HTR-8/SVneo (cell line): ENCODE data around the gene SMIM13.

ENCODE experiments used
- DNase-seq: peaks from one replicate; pipeline ENCODE4 v3.0.0; 2011; ENCODE audit warnings: low spot score, mixed read lengths; ENCODE audit not compliant: insufficient read length
- FAIRE-seq: peaks from 2 replicates; lab custom pipeline; 2011; peaks lifted over from hg19 to GRCh38; lab: Jason Lieb, UNC

Gene SMIM13

DNA sequence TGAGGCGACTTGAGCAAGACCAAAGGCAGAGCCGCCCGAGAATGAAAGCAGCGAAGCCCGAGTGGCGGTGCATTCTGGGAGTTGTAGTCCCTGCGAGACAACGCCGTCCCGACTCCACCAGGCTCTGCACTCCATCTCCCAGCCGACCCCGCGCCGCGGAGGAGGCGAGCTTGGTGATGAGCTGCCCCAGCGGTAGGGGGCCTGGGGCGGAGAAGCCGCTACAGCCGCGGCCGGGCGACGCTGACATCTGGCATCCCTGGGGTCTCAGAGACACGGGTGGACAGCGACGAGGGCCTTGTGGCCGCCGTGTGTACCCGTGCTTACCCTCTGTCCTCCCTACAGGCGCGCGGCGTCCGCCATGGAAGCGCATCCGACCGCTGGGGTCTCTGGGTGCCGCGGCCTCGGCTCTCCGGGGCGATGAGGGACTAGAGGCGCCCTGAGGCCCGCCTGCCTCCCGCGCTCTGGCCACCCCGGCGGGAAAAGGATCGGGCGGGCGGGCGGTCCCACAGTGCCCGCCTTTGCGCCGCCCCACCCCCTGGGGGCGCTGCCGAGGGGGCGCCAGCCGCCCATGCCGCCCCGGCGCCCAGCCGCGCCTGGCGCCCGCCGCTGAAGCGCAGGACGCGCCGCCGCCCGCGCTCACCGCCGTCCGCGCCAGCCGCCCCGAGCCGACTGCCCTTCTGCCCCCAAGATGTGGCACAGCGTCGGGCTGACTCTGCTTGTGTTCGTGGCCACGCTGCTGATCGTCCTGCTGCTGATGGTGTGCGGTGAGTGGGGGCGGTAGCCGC, at the start of gene SMIM13:
Gene SMIM13 (plus strand): TSS at position 209 of the 785 bp plus-strand sequence. CDS start 480 bp downstream, at position 689.
- DNase-seq (peak; percentile 96), FAIRE-seq (peak; percentile 83)

DNA sequence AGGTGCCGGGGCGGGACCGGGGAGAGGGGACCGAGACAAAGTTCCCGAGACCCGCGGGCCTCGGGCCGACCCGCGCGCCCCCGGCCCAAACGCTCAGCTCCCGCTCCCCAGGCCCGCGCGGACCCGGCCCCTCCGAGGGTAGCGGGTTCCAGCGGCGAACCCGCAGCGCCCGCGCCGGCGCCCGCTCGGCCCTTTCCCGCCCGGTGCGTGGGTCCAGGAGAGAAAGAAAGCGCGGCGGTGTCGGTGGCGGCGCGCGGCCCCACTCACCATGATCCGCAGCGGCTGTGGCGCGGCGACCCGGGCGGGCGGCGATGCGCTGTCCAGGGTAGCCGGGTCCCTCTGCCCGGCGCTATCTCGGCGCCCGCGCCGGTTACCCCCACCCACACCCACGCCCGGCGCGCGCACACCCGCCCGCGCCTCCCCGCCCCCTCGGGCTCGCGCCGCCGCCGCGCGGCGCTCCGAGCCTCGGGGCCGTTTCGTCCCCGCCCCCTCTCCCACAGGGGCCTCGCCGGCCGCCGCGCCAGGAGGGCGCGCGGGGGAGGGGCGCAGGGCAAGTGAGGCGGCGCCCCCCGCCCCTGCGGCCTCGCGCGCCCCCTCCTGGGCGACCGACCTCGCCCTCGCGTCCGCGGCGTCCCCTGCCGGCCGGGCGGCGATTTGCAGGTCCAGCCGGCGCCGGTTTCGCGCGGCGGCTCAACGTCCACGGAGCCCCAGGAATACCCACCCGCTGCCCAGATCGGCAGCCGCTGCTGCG, 49.5 kb upstream of the SMIM13 start, which contains the start of gene ELOVL2:
Gene ELOVL2 (minus strand): TSS at position 345 of the 751 bp plus-strand sequence. CDS start 75 bp downstream, at position 270.
- DNase-seq, result peak; percentile 70
- FAIRE-seq, result peak; percentile 97

DNA sequence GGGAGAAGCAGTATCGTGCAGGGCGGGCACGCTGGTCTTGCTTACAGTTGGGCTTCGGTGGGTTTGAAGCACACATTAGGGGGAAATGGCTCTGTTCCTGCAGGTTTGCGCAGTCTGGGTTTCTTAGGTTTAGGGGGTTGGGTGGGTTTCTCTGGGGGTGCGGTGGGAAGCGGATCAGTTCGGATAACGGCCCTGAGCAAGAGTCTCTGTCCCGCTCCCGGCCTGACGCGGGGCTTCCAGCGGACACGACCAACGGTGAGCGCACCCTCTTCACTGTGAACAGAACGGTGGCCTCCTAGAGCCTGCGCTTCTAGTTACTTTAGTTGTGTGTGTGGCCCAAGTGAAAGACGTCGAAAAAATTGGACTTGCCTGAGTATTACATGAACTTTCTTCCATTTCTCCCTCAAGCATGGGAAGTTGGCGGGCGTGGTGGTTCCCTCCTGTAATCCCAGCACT, 48.9 kb upstream of the SMIM13 start:
- DNase-seq (no peak), FAIRE-seq (no peak)

DNA sequence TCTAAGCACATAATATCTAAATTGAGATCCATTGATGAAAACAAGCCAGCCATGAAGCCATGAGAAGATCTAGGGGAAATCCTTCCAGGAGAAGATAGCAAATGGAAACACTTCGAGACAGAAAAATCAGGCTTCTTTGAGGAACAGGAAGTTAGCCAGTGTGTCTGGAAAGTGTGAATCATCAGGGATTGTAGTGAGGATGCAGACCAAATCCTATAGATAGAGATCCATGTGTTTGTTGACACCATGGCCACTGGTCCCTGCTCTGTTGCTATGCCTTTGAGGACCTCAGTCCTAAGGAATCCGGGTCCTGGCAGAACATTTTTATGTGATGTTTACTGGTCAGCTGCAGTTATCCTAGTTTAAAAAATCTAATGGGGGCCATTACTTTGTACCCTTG, 42.9 kb upstream of the SMIM13 start:
- DNase-seq, result no peak

DNA sequence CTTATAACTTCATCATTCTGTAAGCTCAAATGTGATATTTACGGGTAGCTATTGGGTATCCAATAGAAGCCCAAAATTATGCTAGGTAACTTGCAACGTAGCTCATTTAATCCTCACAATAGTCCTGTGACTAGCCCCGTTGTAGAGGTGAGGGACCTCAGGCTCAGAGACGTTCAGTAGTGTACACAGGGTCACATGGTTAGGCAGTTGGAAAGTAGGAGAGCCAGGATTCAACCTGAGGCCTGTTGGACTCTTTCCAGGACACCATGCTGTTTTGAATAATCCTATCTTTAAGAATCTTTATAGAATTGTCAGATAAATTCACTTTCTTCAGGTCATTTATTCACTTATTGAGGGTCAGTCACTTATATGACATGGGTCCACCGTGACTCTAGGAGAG, 40.3 kb upstream of the SMIM13 start:
- FAIRE-seq, result no peak
- no peak for DNase-seq

More for the DNA sequence above, 42.9 kb upstream of the SMIM13 start:
- FAIRE-seq, result peak; percentile 58

DNA sequence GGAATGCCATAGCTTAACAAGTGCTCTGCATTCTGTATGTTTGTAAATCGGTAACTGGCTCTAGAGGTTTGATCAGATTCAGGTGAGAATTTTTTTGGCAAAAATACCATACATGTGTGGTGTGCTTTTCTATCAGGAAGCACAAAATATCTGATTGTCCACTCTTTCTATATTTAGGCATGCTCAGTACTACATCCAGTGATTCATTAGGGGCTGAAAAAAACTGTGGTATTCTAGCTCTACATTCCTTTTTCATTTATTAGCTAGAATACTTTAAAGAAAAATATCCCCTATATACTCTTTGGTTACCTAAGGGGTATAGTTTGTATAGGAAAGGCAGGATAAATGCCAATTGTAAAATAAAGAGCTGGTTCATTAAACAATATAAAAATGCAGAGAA, 38.9 kb upstream of the SMIM13 start:
- FAIRE-seq (no peak), DNase-seq (no peak)

DNA sequence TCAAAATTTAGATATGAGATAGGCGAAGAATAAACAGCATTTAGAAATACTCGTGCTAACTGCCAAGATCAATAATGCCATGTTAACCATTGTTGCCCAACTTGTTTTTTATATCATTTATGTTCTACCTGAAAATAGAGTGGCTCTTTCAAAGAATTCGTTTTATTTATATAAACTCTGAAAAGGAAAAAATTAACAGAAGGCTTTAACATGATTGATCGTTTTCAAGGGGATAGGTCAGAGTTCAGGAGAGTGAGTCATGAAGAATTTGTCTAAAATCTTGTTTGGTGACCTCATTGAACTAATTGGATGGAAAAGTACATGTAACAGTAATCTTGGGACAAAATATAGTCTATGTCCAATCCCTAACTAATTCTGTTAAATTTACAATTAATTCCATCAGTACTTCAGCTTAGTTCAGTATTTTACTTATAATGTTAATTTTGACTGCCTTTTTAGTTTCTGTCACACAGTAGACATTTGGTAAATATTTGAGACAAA, 38.5 kb upstream of the SMIM13 start:
- DNase-seq (no peak), FAIRE-seq (no peak)

DNA sequence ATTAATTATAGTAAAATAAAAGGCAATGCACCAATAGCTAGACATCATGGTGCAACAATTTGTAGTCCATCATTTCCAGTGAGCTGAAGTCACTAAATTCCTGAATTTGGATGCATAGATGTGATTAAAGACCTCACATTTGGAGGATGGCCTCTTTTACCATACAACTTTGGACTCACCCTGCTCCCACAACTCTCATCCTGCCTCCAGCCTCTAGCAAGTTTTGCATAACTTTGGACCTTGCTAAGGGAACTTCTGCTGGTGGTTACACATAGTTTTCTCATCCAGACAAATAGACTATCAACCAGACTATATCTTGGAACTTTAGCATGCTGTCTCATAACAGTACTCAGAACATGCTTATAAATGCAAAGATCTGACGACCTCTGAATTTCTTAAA, 36.8 kb upstream of the SMIM13 start:
- DNase-seq (no peak), FAIRE-seq (no peak)

DNA sequence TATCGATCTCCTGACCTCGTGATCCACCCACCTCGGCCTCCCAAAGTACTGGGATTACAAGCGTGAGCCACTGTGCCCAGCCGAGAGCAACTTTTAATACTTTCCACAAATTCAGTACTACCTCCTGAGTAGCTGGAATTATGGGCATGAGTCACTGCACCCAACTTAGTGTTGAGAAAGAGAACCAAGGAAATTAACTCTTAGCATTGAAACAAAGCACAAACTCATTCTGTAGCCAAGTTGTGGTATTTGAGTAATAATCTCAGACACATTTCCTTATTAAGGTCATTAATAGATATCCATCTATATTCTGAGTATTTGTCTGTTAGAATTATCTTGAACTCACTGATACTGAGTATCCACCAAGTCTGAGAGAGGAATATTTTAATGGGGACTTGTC, 35.2 kb upstream of the SMIM13 start:
- DNase-seq (no peak), FAIRE-seq (no peak)

DNA sequence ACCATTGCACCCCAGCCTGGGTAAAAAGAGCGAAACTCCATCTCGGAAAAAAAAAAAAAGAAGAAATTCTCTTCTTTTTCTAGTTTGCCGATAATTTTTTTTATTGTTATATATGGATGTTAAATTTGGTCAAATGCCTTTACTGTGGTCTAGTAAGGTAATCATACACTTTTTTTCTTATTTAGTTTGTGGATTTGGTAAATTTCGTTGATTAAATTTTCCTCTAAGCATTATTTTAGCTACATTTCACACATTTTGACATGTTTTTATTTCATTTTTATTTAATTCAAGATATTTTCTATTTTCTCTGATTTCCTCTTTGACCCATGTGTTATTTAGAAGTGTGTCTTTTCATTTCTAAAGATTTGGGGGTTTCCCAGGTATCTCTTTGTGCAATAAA, 31.6 kb upstream of the SMIM13 start:
- FAIRE-seq (no peak), DNase-seq (no peak)

DNA sequence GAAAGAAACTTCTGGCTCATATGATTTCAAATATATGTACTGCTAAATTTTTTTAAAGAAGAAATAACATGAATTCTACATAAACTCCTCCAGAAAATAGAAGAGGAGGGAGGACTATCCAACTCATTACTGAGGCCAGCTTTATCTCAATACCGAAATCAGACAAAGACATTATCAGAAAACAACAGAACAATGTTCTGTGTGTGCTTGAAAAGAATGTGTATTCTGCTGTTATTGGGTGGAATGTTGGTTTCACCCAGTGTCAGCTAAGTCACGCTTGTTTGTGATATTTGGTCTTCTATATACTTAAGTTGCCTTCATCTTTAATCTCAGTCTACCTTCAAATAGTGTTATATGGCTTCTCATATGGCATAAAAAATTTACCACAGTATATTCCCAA, 30.9 kb upstream of the SMIM13 start:
- FAIRE-seq, result peak; percentile 57
- DNase-seq, result no peak

DNA sequence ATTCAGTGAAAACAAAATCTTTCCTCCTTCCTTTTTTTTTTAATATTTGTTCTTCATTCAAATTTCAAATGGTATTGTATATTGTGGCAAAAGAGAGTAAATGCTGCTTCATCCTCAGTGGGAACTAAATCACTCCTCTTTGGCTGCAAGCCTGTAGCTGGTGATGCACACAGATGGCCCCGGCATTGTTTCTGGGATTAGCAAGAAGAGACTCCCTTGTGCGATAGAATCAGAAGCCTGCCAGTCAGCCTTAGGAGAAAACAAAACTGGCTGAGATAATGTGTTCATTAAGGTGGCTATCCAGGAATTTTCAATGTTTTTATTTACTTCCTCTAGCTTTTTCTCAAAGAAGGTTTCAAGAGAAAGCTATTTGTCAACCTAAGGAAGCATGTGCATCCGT, 28.8 kb upstream of the SMIM13 start:
- no peak for FAIRE-seq
- DNase-seq, result no peak

DNA sequence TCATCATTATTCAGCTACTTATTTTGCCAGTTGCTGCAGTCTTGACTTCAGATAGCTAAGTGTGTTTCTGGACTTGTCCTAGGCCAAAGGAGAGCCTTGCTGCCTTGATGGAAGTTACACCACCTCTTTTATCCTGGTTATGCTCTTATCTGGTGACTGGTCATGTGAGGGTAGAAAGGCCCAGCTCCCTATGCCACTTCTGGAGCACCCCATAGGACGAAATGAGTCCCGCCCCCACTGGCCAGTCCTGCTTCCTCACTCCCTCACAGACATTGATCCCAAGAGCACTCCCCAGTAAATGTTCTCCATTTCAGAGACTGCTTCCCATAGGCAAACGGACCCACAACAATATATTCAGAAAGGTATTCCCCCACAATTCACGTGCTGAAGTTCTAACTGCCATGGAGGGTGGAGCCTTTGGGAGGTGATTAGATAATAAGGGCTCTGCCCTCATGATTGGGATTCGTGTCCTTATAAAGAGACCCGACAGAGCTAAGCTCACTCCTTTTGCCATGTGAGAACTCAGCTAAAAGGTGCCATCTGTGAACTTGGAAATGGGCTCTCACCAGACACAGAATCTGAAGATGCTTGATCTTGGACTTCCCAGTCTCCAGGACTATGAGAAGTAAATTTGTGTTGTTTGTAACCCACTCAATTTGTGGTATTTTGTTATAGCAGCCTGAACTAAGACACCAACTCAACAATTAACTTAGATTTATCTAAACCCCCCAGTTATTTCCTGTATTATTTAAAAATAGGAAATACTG, 28.0 kb upstream of the SMIM13 start:
- DNase-seq (no peak), FAIRE-seq (no peak)

DNA sequence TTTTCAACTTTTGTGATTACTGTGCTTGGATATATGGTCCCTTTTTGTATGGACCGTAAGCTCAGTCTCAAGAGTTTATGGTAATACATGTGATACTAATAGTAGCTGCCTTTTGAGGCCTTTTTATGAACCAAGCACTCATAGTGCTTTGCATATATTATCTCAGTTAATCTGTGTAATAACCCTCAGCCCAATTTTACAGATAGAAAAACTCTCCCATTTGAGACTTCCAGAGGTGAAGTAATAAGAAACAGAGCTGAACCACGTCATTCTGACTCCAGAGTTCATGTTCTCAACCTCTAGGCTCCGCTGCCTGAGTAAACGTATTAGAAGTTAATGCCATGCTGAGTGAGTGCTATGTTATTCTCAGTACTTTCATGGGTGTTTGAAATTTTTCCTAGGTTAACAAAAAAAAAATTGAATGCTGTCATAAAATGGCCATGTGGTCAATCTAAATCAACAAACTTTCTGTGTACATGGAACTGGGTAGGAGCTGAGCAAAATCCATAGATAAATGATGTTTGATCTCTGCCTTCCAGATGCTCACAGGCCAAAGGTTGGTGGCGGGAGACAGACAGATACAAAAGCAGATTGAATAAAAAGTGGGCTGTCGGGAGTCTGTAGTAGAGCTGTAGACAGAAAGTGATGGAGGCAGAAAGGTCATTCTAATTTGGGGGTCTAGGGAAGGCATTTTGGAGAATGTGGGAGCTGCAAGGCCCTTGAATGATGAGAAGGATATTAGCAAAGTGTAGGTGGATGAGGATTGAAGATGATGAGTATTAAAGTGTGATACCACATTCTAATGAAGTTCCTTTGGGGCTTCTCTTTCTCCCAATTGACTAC, 26.9 kb upstream of the SMIM13 start:
- FAIRE-seq, result peak; percentile 13

DNA sequence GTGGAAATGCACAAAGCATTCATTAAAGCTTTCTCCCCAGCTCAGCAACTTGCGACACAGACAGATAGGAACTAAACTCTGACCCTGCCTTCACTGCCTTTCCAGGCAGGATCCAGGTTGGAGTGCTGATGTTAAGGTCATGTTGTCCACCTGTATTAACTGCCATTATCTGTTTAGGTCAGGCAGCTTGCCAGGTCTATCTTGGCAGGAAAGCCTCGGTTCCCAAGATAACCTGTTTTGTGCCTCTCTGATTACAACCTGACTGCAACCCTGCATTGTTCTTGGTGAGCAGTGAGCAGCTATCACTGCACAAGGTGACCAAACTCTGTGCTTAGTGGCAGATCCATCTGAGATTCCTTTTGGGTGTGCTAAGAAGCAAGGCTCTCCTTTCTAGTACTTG, 26.3 kb upstream of the SMIM13 start:
- FAIRE-seq, result peak; percentile 9
- DNase-seq, result no peak

More for the DNA sequence above, 26.9 kb upstream of the SMIM13 start:
- DNase-seq, result no peak

DNA sequence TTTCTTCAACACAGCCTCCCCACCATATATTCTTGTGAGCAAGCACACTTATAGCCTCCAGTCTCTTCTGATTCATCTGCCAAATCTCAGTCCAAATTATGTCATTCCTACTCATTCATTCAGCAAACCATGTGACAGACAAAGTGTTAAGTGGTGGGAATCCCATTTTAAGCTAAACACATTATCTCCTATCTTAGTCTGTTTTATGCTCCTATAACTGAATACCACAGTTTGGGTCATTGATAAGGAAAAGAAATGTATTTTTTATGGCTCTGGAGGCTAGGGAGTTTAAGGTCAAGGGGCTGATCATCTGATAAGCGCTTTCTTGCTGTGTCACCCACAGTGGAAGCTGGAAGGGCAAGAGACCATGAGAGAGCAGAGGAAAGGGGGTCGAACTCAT, 23.9 kb upstream of the SMIM13 start:
- FAIRE-seq, result no peak
- no peak for DNase-seq

DNA sequence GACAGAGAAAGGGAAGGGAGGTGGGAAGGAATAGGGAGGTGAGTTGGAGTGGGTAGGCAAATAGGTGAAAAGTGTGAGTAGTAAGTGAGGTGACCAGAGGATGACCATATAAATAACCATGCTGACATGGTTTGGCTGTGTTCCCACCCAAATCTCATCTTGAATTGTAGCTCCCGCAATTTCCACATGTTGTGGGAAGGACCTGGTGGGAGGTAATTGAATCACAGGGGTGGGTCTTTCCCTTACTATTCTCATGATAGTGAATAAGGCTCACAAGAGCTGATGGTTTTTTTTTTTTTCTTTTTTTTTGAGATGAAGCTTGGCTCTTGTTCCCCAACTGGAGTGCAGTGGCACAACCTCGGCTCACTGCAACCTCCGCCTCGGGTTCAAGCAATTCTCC, 21.5 kb upstream of the SMIM13 start:
- FAIRE-seq (no peak), DNase-seq (no peak)

DNA sequence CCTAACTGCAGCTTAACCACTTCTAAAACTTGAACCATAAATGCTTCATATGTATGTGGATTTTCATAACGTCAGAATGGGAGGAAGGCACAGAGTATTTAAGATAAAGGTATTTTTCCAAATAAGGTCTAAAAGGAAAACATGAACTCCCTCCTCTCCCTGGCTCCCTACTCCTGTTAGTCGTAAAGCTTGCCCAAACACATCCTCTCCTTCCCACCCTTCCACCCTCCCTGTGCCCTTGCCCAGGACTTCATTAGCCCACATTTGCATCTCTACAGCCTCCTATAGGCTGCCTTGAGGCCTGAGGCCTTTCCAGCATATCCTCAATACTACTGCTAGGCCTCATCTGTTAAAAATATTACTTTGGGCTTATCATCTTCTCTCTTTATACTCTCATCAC, 17.1 kb upstream of the SMIM13 start:
- DNase-seq, result no peak
- FAIRE-seq, result no peak

DNA sequence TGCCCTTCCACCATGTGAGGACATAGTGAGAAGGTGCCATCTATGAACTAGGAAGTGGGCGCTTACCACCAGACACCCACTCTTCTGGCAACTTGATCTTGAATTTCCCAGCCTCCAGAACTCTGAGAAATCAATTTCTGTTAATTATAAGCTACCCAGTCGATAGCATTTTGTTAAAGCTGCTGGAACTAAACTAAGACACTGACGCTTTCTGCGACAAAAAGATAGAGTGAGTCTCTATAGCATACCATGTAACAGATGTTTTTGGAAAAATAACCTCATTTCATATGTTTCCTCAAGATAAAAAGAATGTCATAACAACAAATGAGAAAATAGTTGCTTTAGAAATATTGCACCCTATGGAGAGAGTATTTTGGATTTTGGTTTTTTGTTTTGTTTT, 15.4 kb upstream of the SMIM13 start:
- FAIRE-seq, result no peak
- DNase-seq, result no peak

DNA sequence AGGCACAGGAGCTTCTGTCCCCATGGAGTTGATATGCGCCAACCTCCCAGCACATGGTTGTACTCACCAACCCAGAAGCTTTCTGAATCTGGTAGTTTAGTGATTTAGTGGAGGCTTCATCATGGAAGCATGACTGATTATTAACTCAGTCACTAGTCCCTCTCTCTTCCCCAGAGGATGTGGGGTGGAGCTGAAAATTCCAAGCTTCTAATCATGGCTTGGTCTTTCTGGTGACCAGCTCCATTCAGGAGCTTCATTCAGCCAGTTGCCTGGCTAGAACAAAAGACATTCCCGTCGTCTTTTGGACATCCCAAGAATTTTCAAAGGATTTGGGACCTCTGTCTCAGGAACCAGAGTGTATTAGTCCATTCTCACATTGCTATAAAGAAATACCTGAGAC, 13.3 kb upstream of the SMIM13 start:
- FAIRE-seq (no peak), DNase-seq (no peak)
